ENCODE data around the gene SIRPB2.

The SIRPB2 gene

DNA sequence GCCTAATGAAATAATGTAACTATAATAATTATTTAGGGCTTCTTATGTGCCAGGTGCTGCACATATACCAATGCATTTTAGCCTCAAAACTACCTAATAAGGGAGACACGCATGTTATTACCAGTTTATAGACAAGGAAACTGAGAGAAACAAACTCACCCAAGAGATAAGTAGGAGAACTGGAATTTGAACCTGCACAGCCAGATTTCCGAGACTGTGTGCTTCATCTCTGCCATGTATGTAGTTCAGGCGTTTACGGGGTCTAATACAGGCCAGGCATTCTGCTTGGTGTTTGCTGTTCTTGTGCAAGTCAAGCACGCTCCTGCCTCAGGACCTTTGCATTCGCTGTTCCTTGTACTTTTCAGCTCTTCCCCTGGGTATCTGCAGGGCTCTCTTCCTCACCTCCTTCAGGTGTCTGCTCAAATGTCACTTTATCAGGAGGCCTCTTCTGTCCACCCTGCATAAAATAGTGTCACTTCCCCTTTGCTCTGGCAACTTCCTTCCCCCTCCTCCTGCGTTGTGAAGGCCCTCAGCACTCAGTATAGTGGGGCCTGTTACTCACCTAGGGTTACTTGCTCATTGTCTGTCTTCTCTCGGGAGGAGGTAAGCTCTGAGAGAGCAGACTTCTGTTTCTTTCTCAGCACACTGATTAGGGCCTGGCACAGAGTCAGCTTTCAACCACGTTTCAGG, 18.5 kb downstream of the SIRPB2 start:
- no peak for DNase-seq (ENCODE audit: low read depth in 4 of 4, low spot score in 1 of 4)

DNA sequence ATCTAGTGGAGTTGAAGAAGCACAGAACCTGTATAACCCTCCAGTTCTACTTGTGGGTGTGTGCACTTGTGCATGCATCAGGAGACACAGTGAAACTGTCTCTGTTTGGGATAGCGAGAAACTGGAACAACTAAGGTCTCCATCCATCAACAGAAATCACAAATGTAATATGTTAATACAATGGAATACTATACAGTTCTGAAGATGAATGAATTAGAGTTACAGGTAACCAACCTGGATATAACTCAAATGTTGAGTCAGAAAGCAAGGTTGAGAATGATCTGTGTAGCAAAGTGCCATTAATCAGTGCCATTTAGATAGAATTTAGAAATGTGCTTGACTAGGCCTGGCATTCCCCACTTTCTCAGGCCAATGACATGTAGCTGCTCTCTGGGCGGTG, 20.0 kb downstream of the SIRPB2 start:
- no peak for DNase-seq (ENCODE audit: low read depth in 4 of 4, low spot score in 1 of 4)

DNA sequence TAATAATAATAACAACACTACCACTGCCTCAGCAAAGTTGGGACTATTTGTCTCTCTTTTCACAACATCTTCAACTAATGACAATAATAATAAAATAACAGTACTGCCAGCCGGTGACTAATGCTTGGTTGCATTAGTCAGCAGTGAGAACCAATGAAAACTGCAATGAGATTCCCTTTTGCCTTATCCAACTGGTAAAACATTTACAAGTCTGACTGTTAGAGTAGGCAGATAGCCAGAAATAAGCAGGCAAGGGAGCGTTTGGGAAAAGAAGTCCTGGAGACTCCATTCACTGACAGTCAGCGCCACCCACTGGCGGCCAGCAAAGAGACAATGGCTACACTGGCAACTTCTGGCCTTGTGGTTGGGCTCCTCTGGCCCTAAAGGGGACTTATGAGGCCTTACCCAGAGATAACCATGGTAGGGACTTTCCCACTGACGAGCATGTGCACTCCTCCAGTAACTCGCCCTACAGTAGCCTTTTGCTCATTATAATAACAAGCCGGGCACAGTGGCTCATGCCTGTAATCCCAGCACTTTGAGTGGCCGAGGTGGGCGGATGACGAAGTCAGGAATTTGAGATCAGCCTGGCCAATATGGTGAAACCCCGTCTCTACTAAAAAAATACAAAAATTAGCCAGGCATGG, 21.2 kb downstream of the SIRPB2 start:
- DNase-seq (ENCODE audit: low read depth in 4 of 4, low spot score in 1 of 4) = no peak

DNA sequence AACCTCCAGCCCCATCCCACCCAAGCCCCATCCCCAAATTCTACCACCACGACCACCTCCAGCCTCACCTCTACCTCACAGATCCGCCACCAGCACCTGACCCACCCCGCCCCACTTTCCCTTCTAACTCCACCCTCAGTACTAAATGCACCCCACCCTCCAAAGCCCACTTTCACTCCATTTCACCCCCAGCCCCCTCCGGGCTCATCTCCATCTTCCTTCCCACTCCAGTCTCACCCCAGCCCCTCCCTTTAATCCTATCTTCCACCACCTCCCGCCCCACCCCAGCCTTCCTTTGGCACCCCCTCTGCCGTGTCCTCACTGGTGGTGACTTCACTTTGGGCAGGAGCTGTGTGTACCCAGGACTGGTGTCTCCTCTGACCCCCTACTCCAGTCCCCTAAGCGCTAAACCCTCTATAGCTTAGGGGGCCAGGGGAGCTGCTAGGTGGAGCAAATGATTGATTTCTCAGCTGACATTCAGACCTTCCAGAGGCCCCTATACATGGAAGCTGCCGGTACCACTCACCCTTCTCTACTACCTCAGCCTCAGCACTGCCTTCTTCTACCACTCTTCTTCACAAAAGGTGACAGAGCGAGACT, 21.8 kb downstream of the SIRPB2 start:
- no peak for DNase-seq (ENCODE audit: low read depth in 4 of 4, low spot score in 1 of 4)

DNA sequence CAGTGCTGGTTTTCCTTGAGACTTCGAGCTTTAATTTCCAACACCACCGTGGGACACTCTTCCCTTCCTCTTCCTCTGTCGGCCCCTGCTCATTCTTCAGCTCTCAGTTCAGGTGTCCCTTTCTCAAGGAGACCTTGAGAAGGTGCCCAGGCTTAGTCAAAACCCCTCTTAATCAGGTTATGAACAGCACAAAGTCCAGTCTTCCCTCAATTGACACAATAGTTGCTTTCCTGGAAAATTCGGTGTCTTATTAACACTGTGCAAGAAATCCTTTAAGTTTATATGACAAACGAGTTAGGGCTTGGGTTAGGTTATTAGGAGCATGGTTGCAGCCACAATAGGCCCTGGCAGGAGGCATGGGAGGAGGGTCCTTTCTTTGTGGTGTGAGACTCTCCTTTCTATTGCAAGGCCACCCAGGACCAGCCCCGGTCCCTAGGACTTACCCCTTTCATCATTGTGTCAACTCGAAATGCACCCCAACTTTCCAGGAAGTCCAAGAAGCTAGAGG, 23.0 kb downstream of the SIRPB2 start:
- no peak for DNase-seq (ENCODE audit: low read depth in 4 of 4, low spot score in 1 of 4)

DNA sequence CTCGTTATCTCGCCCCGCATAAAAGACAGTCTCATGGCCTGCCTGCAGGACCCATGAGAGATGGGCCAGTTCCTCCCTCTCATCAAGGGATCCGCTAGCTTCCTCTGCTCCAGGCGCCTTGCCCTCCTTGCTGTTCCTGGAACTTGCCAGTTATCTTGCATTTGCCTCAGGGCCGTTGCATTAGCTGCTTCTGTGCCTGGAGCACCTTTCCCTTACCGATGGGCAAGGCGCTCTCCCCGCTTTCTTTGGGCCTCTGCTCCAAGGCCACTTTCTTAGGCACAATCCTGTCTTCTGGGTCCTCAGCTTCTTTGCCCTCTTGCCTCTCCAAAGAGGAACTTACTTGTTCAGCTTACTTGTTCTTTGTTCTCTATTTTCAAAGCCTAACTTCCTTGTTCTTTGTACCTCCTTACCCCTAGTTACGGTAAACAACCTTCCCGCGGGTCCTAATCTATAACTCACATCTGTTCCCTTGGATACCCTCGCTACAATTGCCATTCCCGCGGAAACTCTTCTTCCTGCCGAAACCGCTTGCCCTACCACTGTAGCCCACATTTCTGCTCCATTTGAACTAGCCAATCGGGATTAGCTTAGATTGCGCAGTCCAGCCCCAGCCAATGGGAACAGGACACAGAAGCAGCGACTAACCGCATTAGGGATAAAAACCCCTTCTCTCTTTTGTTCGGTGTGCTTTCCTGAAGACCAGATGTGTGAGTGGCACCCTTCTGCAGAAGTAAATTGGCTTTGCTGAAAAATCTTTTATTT, 23.7 kb downstream of the SIRPB2 start:
- no peak for DNase-seq (ENCODE audit: low read depth in 4 of 4, low spot score in 1 of 4)

DNA sequence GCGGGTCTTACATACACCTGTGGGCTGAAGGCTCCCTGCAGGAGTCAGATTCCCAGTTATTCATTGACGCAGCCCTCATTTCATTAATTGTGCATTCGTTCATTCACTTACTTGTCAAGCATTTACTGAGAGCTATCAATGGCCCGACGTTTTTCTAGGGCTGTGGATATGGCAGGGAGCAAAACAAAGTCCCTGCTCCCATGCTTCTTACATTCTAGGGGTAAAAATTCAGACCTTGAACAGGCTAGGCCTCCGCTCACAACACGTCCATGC, 24.2 kb downstream of the SIRPB2 start:
- DNase-seq (ENCODE audit: low read depth in 4 of 4, low spot score in 1 of 4) = no peak

DNA sequence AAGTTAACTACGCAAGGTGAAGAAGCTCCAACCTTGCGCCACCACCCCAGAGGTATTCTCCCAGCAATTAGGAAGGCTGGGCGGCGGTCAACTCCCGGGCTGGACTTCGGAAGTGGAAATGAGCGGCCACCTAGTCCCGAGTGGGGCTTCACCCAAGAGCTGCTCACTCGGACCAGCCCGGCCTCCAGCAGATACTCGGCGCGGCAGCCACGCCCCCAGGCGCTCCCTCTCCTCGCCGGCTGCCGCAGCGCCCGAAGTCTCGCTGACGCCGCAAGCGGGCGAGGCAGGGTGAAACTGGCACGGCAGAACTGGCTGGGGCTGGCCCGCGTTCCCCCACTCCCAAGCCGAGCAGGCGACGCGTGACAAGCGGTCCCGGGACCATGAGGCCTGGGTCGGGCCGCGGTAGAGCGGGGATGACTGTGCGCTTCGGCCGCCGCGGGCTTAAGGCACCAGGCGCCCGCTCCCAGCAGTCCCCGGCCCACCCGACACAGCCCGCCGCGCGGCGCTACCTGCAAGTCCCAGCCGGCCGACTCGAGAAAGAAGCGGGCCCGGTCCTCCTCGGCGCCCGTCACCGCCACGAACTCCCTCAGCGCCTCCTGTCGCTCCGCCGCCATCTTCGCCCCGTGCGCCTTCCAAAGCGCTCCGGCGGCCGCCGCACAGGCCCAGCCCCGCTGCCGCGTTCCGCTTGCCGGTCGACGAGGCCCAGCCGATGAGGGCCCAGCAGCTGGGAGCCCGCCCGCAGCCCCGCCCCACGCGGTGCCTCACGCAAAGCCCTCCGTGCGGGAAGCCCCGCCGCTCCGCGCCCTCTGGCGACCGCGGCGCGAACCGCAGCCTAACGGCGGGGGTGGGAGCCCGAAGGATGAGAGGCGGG, 24.8 kb downstream of the SIRPB2 start, which contains the start of gene NSFL1C:
NSFL1C (minus strand) TSS at position 639 of the 871 bp plus-strand sequence; CDS start at position 614, 25 bp downstream.
- DNase-seq (ENCODE audit: low read depth in 4 of 4, low spot score in 1 of 4) = peak; percentile 93 to 96 (median 94)

DNA sequence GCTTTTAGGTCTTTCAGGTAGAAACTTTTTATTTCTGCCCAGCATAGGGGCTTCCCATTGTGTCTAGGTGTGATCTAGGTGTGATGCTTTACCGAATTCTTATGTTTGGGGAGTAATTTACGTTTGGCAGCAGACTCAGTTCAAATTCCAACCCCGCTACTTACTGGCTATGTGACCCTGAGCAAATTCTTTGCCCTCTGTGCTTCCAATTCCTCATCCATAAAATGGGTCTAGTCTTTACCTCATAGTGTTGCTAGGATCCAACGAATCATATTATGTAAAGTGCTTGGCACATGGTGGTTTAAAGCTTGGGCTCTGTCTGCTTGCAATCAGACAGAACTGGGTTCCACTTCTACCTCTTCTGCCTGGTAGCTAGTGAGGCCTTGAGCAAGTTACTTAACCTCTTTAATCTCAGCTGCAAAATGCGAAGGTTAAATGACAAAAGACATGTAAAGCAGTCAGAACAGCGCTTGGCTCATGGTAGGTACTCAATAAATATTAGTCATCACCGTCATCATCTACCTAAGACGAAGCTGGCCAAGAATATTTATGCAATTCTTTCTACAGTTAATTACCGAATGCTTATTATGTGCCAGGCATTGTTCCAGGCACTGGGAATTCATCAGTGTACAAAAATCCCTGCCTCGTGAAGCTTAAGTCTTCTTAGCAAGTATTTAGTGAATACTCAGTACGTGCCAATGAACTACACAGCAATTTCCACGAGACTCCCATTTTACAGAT, 25.6 kb downstream of the SIRPB2 start:
- DNase-seq (ENCODE audit: low read depth in 4 of 4, low spot score in 1 of 4) = no peak

DNA sequence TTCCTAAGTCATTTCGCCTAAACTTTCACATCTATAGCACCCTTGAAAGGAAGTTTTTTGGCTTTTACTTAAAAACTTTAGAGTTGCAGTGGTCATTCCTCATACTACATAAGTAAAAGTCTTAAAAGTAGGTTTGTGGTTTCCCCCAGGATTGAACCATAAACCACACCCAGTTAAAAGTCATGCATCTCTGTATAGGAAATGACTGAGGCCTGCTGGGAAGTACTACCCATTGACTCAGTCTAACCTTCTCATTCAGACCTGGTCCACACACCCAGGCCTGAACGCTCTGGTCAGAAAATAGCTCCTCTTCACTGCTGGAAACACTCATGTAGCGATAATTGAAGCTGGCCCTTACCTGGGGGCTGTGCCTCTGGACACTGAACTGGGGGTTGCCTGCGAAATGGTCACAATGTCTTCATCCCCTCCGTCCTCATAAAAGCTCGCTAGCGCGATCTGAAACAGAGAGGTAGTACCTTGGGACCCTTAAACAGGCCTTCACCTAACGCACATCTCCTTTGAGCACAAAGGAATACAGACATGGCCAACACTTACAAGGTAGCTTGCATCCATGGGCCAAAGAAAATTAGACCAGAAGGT, 27.1 kb downstream of the SIRPB2 start:
- DNase-seq (ENCODE audit: low read depth in 4 of 4, low spot score in 1 of 4) = no peak

DNA sequence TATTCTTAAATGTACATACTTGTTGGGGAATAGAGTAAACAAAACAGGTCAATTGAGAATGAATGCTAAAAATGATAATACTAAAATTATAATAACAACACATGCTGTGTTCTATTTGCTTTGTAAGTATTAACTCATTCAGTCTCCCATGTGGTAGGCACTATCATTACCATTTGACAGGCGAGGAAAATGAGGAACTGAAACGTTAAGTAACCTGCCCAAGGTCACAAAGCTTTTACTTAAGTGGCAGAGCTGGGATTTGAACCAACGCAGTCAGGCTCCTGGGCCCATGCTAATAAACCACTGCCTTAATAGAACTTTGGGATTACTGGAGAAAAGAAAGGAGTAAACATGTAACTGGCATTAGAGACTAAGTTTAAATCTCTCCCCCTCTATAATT, 28.4 kb downstream of the SIRPB2 start:
- no peak for DNase-seq (ENCODE audit: low read depth in 4 of 4, low spot score in 1 of 4)

DNA sequence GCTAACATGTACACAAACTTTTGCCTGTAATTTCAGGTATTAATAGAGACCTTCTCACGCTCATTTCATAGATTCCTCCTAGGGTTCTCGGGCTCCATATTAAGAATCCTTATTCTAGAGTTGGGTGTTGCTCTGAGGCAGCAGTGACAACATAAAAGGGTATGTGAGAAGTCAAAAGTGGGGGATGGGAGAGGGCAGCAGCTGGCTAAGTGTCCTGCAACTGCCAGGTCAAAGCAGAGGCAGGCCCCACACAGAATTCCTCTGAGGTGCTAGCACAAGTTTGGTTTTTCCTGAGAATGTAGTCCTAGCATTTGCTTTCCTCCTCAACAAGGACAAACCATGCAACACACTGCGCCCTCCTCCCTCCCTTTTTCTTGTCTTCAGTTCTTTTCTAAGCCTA, 29.2 kb downstream of the SIRPB2 start:
- no peak for DNase-seq (ENCODE audit: low read depth in 4 of 4, low spot score in 1 of 4)

DNA sequence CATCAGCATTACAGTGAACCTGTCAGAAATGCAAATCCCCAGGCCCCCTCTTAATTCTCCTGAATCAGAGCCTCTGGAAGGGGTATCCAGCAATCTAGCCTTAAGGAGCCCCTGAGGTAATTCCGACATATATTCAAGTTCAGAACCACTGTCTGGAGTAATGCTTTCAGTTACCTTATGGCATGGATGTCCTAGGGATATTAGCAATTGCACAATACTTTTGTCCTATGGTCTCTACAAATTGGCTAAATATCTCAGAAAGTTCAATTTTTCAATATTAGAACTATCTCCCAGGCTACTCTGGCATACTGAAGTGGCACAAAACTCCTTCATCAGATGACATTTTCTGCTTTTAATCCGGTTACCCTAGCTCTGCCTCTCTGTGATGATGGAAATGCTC, 30.9 kb downstream of the SIRPB2 start:
- no peak for DNase-seq (ENCODE audit: low read depth in 4 of 4, low spot score in 1 of 4)

DNA sequence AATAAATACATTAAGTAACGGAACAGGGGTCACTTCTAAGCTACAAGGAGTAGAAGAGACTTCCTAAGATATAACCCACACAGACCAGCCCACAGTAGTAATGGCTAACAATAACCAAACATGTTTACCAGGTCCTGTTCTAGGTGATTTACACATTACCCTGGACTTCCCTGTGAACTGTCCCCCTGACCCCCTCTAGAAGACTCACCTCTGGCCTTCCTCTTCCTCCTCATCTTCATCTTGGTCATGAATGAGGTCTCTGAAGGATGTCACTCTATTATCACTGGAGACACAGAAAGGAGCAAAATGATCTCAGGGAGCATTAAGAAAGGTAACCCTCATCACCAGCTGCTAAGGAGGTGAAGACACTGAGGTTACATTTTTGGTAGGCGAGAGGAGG, 33.2 kb downstream of the SIRPB2 start:
- DNase-seq (ENCODE audit: low read depth in 4 of 4, low spot score in 1 of 4) = no peak

DNA sequence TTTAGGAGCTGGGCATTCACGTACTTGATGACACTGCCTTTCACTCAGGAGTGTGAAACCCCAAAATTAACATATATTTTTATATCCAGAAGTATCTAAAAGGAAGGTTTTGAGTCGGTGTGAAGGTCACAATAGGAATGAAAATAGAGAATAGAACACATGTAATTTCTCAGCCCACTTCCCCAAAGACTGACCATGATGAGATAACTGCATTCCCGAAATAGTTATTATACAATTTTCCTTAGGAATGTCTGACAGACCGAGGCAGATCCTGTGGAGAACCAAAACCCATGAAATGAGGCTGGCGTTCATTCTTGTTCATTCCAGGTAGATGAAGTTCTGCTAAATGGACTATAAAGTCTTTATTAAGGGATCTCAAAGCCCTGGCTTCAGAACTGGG, 34.9 kb downstream of the SIRPB2 start:
- no peak for DNase-seq (ENCODE audit: low read depth in 4 of 4, low spot score in 1 of 4)

DNA sequence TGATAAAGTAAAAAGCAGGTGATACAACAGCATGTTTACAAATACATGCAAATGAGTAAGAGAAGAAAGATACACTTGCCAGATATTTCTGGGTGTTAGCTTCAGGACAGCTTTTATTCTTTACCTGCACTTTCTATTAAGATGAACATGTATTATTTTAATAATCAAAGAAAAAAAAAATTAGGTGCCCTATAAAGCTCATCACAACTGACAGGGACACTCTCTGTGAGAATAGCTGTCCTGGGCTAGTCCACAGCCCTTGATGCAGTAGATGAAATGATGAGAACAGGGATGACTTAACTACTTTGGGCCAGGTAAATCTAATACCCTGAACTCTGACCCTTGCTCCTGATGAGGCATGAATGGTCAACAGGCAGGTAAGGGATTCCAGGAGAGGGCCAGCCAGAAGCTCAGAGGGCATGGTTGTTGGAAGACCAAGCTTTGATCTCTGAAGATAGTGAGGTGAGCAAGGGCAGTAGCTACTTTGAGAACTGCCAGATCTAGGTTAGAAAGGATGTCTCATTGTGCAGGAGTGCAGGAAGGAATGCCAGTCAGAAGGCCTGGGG, 40.2 kb downstream of the SIRPB2 start:
- DNase-seq (ENCODE audit: low read depth in 4 of 4, low spot score in 1 of 4) = no peak

DNA sequence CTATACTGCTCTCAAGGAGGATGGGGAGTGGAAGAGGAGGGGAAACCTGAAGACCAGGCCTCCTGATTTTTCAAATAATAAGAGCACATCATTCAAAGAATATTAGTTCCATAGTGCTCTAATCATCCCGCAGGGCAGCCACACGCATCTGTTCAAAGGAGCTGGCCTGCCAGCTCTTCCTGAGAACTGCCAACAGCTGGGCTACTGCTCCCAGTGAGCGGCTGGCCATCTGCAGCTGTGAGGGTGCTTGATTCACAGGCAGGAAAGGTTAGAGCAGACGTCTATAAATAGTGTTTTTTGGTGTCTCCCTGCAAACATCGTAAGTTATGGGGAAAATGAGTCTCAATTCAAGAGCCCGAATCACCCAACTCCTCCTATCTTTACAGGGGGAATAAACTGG, 41.9 kb downstream of the SIRPB2 start:
- DNase-seq (ENCODE audit: low read depth in 4 of 4, low spot score in 1 of 4) = no peak

DNA sequence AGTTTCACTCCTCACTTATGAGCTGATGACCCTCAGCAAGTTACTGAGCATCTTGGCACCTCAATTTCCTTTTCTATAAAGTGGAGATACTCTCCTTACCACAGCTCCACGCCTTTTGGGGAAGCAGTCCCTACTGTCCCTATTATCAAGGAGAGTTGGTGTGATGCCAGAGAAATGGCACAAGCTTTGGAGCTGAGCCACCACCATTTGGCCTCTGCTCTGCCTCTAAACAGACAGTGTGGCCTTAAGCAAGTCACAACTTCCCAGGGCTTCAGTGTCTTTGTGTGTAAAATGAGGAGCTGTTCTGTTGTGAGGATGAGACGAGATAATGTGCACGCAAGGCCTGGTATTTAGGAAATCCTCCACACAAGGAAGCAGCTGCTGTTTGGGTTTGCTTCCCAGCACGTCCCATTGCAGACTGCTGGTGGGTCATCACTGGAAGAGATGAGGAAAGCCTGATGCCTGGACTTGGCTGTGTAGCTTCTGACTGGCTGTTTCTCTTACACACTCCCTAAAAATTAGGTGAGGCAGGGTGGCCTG, 43.1 kb downstream of the SIRPB2 start:
- DNase-seq (ENCODE audit: low read depth in 4 of 4, low spot score in 1 of 4) = no peak

DNA sequence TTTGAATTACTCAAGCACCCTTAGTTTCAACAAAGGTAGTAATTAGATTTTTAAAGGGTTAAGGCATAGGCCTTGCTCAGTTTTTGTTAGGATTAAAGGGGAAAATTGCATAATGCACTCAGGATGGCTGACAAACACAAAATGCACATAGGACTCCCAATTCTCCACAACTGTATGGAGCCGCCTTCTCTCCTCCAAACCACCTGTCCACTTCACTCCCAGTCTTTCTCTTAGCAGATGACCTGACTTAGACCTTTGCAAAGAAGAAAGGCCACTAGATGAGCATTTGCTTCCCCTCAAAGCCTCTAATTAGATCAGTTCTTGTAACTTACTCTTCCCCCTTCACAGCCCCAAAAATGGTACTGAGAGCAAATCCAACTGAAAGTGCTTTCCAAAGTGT, 44.7 kb downstream of the SIRPB2 start:
- no peak for DNase-seq (ENCODE audit: low read depth in 4 of 4, low spot score in 1 of 4)

Data from stimulated activated CD4-positive, alpha-beta T cell treated with anti-CD3 and anti-CD28 coated beads, Interleukin-1b, Interleukin-23, amount 100 ng/mL, for 24 hours (primary cell).